ENCODE data around the gene SH3GLB1.

SH3GLB1 gene

GRCh38 chr1:86704458-86704971 is at the start of gene SH3GLB1:
Gene SH3GLB1 (plus strand): TSS chr1:86704576. CDS start chr1:86704900, 324 bp downstream.
- TF ChIP-seq CTCF (IDR thresholded peaks at IDR 0.05): peak; percentile 96

- TF ChIP-seq CTCF (IDR thresholded peaks at IDR 0.05): no peak
Measured at GRCh38 chr1:86666368-86666767, 38.0 kb upstream of the SH3GLB1 start.

GRCh38 chr1:86687595-86687994 is 16.8 kb upstream of the SH3GLB1 start:
- TF ChIP-seq CTCF (IDR thresholded peaks at IDR 0.05): peak; percentile 43; the same call in 1 of the 2 replicates

GRCh38 chr1:86692641-86693040 is 11.7 kb upstream of the SH3GLB1 start:
- no peak for TF ChIP-seq CTCF (IDR thresholded peaks at IDR 0.05)

GRCh38 chr1:86695400-86695799 is 9.0 kb upstream of the SH3GLB1 start:
- TF ChIP-seq CTCF (IDR thresholded peaks at IDR 0.05): no peak

GRCh38 chr1:86696522-86696921 is 7.9 kb upstream of the SH3GLB1 start:
- no peak for TF ChIP-seq CTCF (IDR thresholded peaks at IDR 0.05)

- TF ChIP-seq CTCF (IDR thresholded peaks at IDR 0.05): no peak
Measured at GRCh38 chr1:86699186-86699585, 5.2 kb upstream of the SH3GLB1 start.

- TF ChIP-seq CTCF (IDR thresholded peaks at IDR 0.05): no peak
Measured at GRCh38 chr1:86701731-86702130, 2.6 kb upstream of the SH3GLB1 start.
